HG02642 (cell line): Measurements from ENCODE around the gene CLP1.
"Not testable (repeated sequence)": the region's sequence is repeated elsewhere in the genome, so short reads cannot be mapped to it uniquely, and the experiment has no call there.

Source experiments
- ATAC-seq: cut with Tn5 transposase; IDR thresholded peaks from one replicate; pipeline ENCODE4 v1.9.1; 2021; ENCODE audit warnings: mild to moderate bottlenecking; ENCODE audit not compliant: unreplicated experiment, poor library complexity

The CLP1 gene

GRCh38 chr11:57640068-57640800, 17.3 kb upstream of the CLP1 start:
- ATAC-seq = no peak

- ATAC-seq = no peak
These were observed 16.4 kb upstream of the CLP1 start for GRCh38 chr11:57641011-57641807.

GRCh38 chr11:57643802-57644201, 13.8 kb upstream of the CLP1 start:
- no peak for ATAC-seq

DNA sequence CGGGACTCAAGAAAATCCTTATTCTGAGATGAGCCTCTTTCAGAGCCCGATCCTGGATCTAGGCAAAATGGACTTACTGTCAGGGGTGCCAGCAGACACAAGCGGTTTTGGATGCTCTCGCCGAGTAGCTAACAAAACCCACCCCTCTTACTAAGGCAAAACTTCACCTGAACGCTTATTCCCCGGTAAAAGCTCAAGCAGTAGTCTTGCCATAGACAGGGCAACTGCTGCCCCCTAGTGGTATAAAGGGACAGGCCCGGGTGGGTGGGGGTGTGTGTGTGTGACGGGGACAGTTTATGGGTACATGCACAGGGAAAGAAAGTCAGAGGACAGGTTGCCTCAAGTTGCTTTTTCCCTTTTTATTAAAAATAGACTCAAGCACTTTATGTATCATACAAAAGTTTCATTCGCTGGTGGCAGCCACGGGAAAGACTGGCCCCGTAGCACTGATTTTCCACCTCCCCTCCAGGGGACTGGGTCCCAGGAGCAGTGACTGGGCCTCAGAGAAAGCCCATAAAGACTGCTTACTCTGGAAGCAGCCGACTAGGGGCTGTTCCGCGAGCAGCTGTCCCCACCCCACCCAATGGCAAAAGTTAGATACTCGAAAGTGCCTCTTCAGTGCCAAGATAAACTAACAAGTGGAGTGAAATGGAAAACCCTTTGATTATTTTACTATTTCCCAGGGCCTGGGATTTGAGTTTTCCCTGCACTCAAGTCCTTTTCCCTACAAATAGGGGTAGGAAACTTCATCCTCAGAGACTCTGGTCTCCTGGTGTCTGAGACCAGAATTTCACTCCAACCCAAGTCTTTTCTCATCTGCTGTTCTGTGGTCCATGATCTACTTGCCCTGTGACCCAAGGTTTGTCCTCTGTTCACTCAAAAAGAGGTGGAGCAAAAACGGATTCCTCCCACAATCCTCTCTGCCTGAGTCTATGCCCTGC, 12.5 kb upstream of the CLP1 start:
- peak; percentile 56 for ATAC-seq

GRCh38 chr11:57645689-57646085, 11.9 kb upstream of the CLP1 start:
- ATAC-seq = no peak

DNA sequence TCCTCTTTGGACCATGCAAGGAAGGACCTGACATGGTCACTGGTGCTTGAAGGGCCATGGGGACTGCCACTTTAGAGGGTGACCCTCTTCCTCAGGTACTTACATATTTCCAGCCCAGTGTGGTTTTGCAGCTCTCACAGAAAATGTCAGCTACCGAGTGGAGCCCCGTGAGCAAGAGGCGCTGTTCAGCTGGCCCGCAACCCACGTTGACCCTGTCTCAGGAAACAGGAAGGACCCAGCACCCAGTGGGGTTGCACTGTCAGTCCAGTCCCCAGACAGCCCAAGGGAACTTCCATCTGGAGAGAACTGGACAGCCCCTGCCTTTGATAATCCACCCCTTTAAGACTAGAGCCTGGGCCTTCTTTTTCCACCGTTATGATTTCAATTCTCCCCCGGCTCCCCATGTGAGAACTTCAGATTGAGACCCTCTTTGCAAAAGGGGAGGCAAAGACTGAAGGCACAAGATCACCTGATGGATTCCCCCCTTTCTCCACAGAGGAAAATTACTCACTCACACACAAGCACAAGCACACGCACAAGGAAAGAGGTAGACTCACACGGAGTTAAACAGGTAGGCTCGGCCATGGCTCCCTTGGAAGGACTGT, 11.3 kb upstream of the CLP1 start:
- ATAC-seq = no peak

DNA sequence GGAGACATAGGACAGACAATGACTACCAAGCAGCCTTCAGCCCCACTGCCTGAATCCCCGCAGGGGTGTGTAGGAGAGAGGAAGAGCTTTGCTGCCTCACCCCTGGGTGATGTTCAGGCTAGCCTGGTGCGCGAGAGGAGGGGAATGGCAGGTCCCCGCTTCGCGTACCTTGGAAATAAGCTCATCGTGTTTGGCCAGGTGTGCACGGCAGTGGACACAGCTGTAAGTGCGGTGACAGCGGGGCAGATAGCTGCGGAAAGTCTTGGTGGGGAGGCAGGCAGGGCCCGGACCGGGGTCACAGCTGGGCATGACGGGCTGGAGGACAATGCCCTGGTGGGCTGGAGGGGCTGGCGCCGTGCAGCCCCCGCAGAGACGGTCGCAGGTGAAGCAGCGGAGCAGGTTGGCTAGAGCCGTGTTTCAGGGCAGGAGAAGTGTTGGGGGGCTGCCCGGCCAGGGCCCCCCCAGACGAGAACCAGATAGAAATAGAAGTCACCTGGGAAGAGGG, 10.7 kb upstream of the CLP1 start:
- no peak for ATAC-seq

DNA sequence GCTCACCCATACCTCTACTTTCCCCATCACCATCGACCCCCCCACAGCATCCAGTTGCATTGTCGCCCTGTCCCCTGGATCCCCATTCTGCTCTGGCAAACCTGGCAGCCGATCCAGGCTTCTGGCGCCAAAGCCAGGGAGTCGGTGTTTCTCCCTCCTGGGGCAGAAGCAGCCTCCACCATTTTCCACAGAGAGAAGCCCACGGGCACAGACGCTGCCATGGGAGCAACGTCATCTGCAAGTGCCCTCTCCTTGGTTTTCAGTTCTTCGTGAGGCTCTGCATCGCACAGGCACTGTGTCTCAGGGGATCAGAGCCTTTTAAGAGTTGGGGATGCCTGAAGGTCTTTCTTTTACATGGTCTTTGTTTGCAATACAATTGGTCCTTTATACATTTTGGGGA, 10.2 kb upstream of the CLP1 start:
- no peak for ATAC-seq

DNA sequence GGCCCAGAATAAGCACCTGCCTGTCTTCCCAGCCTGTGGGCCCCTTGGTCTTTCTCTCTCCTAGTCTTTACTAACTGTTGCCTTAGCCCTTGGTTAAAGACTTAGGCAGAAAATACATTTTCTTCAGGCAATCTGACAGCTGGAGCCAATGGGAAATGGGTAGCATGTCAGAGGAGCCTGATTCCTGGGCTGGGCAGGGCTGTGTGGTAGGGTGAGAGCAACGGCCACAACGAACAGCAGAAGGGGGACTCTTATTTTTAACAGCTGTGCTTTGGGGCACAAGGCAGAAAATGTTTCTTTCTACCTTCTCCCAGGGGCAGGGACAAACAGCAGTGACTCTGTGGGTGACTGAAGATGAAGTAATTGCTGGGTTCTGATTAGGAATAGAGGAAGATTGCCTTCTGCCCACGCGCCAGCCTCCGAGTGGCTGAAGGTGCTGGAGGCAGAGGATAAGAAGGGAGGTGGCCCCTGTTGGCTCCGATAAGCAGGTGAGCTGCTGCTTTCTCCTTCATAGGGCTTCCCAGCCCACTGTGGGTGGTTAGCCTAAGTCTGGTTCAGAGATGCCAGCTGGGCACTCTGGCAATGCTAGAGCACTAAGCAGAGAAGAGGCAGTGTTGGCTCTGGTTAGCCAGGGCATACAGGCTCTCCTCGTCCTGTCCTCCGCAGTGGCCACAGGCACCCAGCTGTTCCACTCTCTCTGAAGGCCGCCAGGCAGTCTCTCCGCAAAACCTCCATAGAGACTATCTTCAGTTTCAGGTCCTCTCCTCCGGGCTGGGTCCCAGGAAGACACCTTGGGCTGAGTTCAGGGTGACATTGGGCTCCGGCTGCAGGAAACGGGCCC, 9.4 kb upstream of the CLP1 start:
- no peak for ATAC-seq

GRCh38 chr11:57648801-57649735, 8.5 kb upstream of the CLP1 start:
- no peak for ATAC-seq

GRCh38 chr11:57649826-57650738, 7.5 kb upstream of the CLP1 start, which contains the start of gene YPEL4:
Gene YPEL4 (minus strand): TSS chr11:57649912. CDS start chr11:57647107, 2,805 bp downstream.
- no peak for ATAC-seq

- no peak for ATAC-seq
These were observed 6.8 kb upstream of the CLP1 start for GRCh38 chr11:57650739-57651090.

DNA sequence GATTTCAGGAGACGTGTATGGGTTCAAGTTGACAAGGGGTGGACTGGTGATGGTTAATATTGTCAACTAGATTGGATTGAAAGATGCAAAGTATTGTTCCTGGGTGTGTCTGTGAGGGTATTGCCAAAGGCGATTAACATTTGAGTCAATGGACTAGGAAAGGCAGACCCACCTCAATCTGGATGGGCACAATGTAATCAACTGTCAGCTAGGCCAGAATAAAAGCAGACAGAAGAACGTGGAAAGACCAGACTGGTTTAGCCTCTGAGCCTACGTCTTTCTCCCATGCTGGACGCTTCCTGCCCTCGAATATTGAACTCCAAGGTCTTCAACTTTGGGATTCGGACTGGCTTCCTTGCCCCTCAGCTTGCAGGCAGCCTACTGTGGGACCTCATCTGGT, 6.2 kb upstream of the CLP1 start:
- ATAC-seq = no peak

DNA sequence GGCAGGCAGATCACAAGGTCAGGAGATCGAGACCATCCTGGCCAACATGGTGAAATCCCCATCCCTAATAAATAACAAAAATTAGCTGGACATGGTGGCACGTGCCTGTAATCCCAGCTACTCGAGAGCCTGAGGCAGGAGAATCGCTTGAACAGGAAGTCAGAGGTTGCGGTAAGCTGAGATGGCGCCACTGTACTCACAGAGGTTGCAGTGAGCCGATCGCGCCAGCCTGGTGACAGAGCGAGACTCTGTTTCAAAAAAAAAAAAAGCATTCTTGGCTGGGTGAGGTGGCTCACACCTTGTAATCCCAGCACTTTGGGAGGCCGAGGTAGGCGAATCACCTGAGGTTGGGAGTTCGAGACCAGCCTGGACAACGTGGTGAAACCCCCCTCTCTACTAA, 5.3 kb upstream of the CLP1 start:
- ATAC-seq = not testable (repeated sequence)

GRCh38 chr11:57652662-57653061, 4.9 kb upstream of the CLP1 start:
- no peak for ATAC-seq

DNA sequence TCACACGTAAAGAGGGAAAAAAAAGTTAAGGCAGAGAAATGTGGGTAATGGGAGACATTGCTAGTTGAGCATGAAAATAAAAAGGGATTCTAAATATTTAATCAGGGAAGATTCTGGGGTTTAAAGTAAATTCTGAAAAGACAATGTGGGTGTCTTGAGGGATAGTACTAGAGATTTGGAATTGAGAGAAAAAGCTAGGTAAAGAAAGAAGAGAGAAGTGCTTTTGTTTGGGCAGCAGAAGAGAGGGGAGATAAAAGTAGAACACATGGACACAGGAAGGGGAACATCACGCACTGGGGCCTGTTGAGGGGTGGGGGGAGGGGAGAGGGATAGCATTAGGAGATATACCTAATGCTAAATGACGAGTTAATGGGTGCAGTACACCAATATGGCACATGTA, 4.4 kb upstream of the CLP1 start:
- no peak for ATAC-seq

- no peak for ATAC-seq
These were observed 723 bp upstream of the CLP1 start for GRCh38 chr11:57656885-57657193.
